Bronchial epithelial cell (primary cell): Measurements from ENCODE around the gene C19orf33. TPM values are rescaled to one million over a fixed set of nuclear protein-coding genes. Genes with fewer than 3 reads are reported as not detected.

Experiments used
- DNase-seq: peaks from one replicate; pipeline ENCODE4 v3.0.0-alpha.2; 2010; ENCODE audit warnings: low read depth
- FAIRE-seq: peaks from 2 replicates; lab custom pipeline; 2011; peaks lifted over from hg19 to GRCh38; lab: Jason Lieb, UNC
- H3K27me3 ChIP-seq: 2 replicates; pipeline ENCODE4 v1.5.1; 2011; ENCODE audit warnings: low read length; ENCODE audit not compliant: control insufficient read depth, insufficient read depth
- H3K36me3 ChIP-seq: 2 replicates; pipeline ENCODE4 v1.5.1; 2011; ENCODE audit warnings: low read length; ENCODE audit not compliant: control insufficient read depth, insufficient read depth
- H3K4me3 ChIP-seq: 2 replicates; pipeline ENCODE4 v1.5.1; 2011; ENCODE audit warnings: mild to moderate bottlenecking, low read depth, low read length, control low read depth
- total RNA-seq: library from RNA; depleted of rRNA; stranded (reverse); fragments of >200 nt; gene quantifications from 2 replicates; pipeline ENCODE4 v1.2.1, GENCODE V29; 2014
- TF ChIP-seq, protein P1 (sequence below): IDR thresholded peaks from 2 replicates; pipeline ENCODE4 v1.5.1; 2011; ENCODE audit warnings: mild to moderate bottlenecking, moderate library complexity, low read length, control low read depth, inconsistent platforms; ENCODE audit not compliant: insufficient read depth, severe bottlenecking

The C19orf33 gene
- total RNA-seq, 1 donor from 2014 or later: 266 TPM

DNA sequence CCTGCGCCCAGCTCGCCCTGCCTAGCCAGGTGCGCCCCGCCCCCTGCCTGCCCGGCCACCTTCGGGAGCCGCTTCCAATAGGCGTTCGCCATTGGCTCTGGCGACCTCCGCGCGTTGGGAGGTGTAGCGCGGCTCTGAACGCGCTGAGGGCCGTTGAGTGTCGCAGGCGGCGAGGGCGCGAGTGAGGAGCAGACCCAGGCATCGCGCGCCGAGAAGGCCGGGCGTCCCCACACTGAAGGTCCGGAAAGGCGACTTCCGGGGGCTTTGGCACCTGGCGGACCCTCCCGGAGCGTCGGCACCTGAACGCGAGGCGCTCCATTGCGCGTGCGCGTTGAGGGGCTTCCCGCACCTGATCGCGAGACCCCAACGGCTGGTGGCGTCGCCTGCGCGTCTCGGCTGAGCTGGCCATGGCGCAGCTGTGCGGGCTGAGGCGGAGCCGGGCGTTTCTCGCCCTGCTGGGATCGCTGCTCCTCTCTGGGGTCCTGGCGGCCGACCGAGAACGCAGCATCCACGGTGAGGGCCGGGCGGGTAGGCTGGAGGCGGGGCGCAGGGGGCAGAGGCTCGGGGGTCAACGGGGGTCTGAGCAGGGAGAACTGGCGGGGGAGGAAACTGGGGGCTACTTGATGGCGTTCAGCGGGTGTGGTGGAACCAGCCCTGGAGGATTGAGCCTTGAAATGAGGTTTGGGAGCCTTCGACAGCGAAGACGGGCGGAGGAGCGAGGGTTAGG lies 39.4 kb upstream of the C19orf33 start, which contains the start of gene SPINT2:
TSS of gene SPINT2 (plus strand) at position 88 of the 727 bp plus-strand sequence. CDS start at position 408, 320 bp downstream.
- FAIRE-seq: no peak

DNA sequence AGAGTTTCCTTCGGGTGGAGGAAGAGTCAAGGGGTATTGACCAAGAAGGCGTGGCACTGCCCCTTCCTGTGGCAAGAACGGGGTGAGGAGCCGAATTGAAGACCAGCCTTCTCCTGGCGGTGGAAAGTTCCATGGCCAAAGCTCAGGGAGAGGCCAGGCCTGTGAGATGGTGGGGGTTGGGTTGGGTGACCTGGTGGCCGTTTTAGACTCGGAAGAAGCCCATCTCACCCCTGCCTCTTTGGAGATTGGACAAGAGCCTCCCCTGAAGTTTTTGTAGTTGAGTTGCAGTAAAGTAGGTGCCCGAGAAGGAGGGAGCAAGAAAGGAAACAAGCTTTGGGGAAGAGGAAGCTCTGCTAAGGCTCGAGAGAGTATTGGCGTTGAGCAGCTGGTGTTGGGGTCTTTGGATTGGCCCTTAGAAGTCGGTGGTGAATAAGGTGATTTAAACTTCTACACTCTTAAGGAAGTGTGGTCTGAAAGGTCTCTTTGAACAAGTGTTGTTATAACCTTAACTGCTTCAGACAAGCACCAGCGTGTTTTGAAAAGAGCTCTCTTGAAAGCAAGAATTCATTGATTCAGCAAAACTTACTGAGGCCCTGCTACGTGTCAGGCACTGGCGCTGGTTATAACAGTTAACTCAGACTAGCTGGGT lies 38.7 kb upstream of the C19orf33 start:
- peak overlapping the region; percentile 98 for H3K4me3 ChIP-seq
- no peaks in the 10 kb centered on the region for H3K27me3 ChIP-seq
- DNase-seq (peak; percentile 71), FAIRE-seq (no peak)
- TF ChIP-seq, protein P1, sequence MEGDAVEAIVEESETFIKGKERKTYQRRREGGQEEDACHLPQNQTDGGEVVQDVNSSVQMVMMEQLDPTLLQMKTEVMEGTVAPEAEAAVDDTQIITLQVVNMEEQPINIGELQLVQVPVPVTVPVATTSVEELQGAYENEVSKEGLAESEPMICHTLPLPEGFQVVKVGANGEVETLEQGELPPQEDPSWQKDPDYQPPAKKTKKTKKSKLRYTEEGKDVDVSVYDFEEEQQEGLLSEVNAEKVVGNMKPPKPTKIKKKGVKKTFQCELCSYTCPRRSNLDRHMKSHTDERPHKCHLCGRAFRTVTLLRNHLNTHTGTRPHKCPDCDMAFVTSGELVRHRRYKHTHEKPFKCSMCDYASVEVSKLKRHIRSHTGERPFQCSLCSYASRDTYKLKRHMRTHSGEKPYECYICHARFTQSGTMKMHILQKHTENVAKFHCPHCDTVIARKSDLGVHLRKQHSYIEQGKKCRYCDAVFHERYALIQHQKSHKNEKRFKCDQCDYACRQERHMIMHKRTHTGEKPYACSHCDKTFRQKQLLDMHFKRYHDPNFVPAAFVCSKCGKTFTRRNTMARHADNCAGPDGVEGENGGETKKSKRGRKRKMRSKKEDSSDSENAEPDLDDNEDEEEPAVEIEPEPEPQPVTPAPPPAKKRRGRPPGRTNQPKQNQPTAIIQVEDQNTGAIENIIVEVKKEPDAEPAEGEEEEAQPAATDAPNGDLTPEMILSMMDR: no peak
- H3K36me3 ChIP-seq: peaks cover under 1% of the 10 kb centered on the region

More for the DNA sequence above, 39.4 kb upstream of the C19orf33 start, which contains the start of gene SPINT2:
- Histone ChIP-seq H3K27me3 (no peaks in the 10 kb centered on the region), H3K36me3 (no peaks in the 10 kb centered on the region), H3K4me3 (peak within 1 kb of the TSS; percentile 98)
- no peak for DNase-seq
- TF ChIP-seq, protein P1: no peak

DNA sequence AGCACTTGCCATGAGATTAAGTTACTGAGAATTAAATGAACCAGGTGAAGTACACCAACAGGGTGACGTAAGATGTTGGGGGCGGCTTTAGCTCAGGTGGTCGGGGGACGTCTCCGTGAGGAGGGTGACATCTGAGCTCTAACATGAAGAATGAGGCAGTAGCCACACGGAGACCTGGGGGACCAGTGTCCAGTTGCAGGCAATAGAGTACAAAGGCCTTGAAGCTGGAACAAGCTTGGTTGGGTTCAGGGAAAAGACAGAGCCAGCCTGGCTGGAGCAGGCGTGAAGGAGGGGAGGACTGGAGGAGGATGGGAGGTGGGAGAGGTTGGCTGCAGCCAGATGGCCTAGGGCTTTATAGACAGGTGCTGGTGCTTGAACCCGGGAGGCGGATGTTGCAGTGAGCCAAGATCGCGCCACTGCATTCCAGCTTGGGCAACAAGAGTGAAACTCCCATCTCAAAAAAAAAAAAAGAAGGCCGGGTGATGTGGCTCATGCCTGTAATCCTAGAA lies 38.1 kb upstream of the C19orf33 start:
- TF ChIP-seq, protein P1: no peak
- Histone ChIP-seq H3K27me3 (no peaks in the 10 kb centered on the region), H3K4me3 (peak overlapping the region; percentile 98), H3K36me3 (peaks cover 3% of the 10 kb centered on the region)
- DNase-seq: peak; percentile 58
- no peak for FAIRE-seq

DNA sequence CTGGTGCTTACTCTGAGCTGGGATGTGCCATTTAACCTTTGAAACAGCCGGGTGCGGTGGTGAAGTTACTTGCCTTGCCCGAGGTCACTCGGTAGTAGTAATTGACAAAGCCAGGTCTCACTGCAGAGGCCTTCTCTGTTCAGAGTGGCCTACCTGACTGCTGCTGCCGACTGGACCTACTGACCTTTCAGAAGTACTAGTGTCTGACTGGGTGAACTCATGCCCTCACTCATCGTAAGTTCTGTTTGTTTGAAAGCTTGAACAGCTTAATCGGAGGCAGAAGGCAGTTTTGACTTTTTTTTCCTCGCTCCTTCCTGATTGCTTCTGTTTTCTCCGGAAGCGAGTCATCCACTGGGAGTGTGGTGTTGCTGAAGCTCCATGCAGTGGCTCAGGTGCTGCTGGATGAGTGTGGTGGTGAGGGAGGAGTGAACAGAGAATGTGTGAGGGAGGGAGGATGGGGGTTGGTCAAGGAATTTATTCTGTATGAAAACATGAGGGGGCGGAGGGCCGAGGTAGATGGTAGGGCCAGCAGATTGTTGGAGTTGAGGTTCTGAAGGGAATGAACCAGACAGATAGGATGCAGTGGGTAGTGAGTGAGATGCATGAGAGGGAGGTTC lies 37.0 kb upstream of the C19orf33 start:
- TF ChIP-seq, protein P1: no peak
- DNase-seq (peak; percentile 82), FAIRE-seq (peak; percentile 7)
- H3K36me3 ChIP-seq: peaks cover 3% of the 10 kb centered on the region
- no peaks in the 10 kb centered on the region for H3K27me3 ChIP-seq
- H3K4me3 ChIP-seq: peak overlapping the region; percentile 98

DNA sequence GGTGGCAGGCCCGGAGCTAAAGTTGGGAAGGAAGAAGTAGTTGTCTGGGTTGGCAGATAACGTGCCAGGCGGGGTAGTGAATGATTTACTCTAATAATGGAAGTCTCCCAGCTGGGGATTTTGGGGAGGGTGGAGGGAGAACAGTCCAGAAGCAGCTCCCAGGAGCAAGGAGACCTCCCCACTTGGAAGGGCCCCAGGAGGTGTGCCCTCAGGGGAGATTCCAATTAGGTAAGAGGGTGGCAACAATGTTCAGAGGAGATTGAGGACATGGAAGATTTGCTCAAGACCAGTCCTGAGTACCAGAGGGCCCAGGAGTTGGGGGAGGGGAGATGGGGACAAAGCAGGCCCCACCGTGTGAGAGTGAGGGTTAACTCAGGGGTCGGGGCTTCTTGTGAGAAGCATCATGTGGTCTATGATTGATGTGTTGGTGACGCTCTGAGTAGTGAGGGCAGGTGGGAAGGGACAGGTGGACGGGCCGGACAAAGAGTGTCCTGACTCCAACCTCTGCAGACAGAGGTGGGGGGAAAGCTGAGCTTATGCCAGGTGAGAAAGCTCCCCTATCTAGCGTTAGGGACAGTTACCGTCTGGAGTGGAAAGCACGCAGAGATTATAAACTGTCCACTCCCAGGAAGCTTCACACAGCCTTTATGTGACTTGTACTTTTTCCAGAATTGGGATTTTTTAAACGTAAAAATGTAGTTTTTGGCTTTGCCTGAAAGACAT lies 36.1 kb upstream of the C19orf33 start:
- TF ChIP-seq, protein P1: no peak
- peaks cover 3% of the 10 kb centered on the region for H3K36me3 ChIP-seq
- H3K27me3 ChIP-seq: no peaks in the 10 kb centered on the region
- H3K4me3 ChIP-seq: peak overlapping the region; percentile 98
- DNase-seq: no peak
- FAIRE-seq: no peak
